ENCODE data around the gene TRIM58. TPM values are rescaled to one million over a fixed set of nuclear protein-coding genes. Genes with fewer than 3 reads are reported as not detected.

The TRIM58 gene
- total RNA-seq, 1 donor from 2014 or later = 4.2 TPM

GRCh38 chr1:247845693-247846017, 11.3 kb upstream of the TRIM58 start:
- TF ChIP-seq CTCF (IDR thresholded peaks at IDR 0.05; ENCODE audit: insufficient read depth, low read length, poor library complexity, severe bottlenecking) = no peak
- Histone ChIP-seq H3K36me3 (ENCODE audit: control insufficient read depth, insufficient read depth, low read length) (no peaks in the 10 kb centered on the region), H3K27me3 (ENCODE audit: control insufficient read depth, insufficient read depth, low read length) (no peaks in the 10 kb centered on the region), H3K4me3 (ENCODE audit: low read depth, low read length) (no peak overlapping the region)
- DNase-seq (ENCODE audit: low read depth) = no peak

- no peaks in the 10 kb centered on the region for H3K27me3 ChIP-seq (ENCODE audit: control insufficient read depth, insufficient read depth, low read length)
- DNase-seq (ENCODE audit: low read depth) = no peak
- no peaks in the 10 kb centered on the region for H3K36me3 ChIP-seq (ENCODE audit: control insufficient read depth, insufficient read depth, low read length)
- H3K4me3 ChIP-seq (ENCODE audit: low read depth, low read length) = no peak overlapping the region
- TF ChIP-seq CTCF (IDR thresholded peaks at IDR 0.05; ENCODE audit: insufficient read depth, low read length, poor library complexity, severe bottlenecking) = no peak
These were observed 8.6 kb upstream of the TRIM58 start for GRCh38 chr1:247848346-247848745.

- TF ChIP-seq CTCF (IDR thresholded peaks at IDR 0.05; ENCODE audit: insufficient read depth, low read length, poor library complexity, severe bottlenecking) = no peak
- Histone ChIP-seq H3K4me3 (ENCODE audit: low read depth, low read length) (no peak overlapping the region), H3K36me3 (ENCODE audit: control insufficient read depth, insufficient read depth, low read length) (no peaks in the 10 kb centered on the region), H3K27me3 (ENCODE audit: control insufficient read depth, insufficient read depth, low read length) (no peaks in the 10 kb centered on the region)
- no peak for DNase-seq (ENCODE audit: low read depth)
These were observed 7.4 kb upstream of the TRIM58 start for GRCh38 chr1:247849616-247850015.

GRCh38 chr1:247854899-247855545, 2.0 kb upstream of the TRIM58 start:
- no peak overlapping the region for H3K4me3 ChIP-seq (ENCODE audit: low read depth, low read length)
- H3K27me3 ChIP-seq (ENCODE audit: control insufficient read depth, insufficient read depth, low read length) = no peaks in the 10 kb centered on the region
- no peak for TF ChIP-seq CTCF (IDR thresholded peaks at IDR 0.05; ENCODE audit: insufficient read depth, low read length, poor library complexity, severe bottlenecking)
- no peaks in the 10 kb centered on the region for H3K36me3 ChIP-seq (ENCODE audit: control insufficient read depth, insufficient read depth, low read length)
- no peak for DNase-seq (ENCODE audit: low read depth)

- Histone ChIP-seq H3K27me3 (ENCODE audit: control insufficient read depth, insufficient read depth, low read length) (no peaks in the 10 kb centered on the region), H3K4me3 (ENCODE audit: low read depth, low read length) (no peak overlapping the region), H3K36me3 (ENCODE audit: control insufficient read depth, insufficient read depth, low read length) (no peaks in the 10 kb centered on the region)
- no peak for DNase-seq (ENCODE audit: low read depth)
- no peak for TF ChIP-seq CTCF (IDR thresholded peaks at IDR 0.05; ENCODE audit: insufficient read depth, low read length, poor library complexity, severe bottlenecking)
These were observed 1.1 kb upstream of the TRIM58 start for GRCh38 chr1:247855911-247856310.

- Histone ChIP-seq H3K36me3 (ENCODE audit: control insufficient read depth, insufficient read depth, low read length) (no peaks in the 10 kb centered on the region), H3K4me3 (ENCODE audit: low read depth, low read length) (peak overlapping the region; percentile 71), H3K27me3 (ENCODE audit: control insufficient read depth, insufficient read depth, low read length) (no peaks in the 10 kb centered on the region)
- TF ChIP-seq CTCF (IDR thresholded peaks at IDR 0.05; ENCODE audit: insufficient read depth, low read length, poor library complexity, severe bottlenecking) = no peak
- no peak for DNase-seq (ENCODE audit: low read depth)
These were observed 1.1 kb downstream of the TRIM58 start for GRCh38 chr1:247857985-247858619.
